K562 (cell line): Measurements from ENCODE around the gene ZC3H10. TPM values are rescaled to one million over a fixed set of nuclear protein-coding genes. Genes with fewer than 3 reads are reported as not detected.

Experiments
- ATAC-seq: fragments of 200-7000 bp; cut with Tn5 transposase; 3 replicates; pipeline ENCODE4 v1.9.1; 2020; ENCODE audit warnings: moderate library complexity
- BruUV-seq: library from RNA; stranded (reverse); fragments of 400-500 nt; replicated peaks from 2 replicates; lab custom pipeline; 2021; lab: Mats Ljungman, UMichigan
- CTCF ChIA-PET: fragments of 300-600 bp; formaldehyde crosslinking; extraction: SDS; loops from one replicate; lab custom pipeline; 2021; ENCODE audit warnings: low intra/inter-chr PET ratio; lab: Yijun Ruan, JAX
- POLR2A ChIA-PET: fragments of 300-600, 350-650 bp; sonication (Branson Sonifier 250); formaldehyde crosslinking; extraction: SDS; loops from one replicate; lab custom pipeline; 2021; ENCODE audit warnings: antibody characterized with exemption, inconsistent platforms; lab: Yijun Ruan, JAX
- DNase-seq, 4 experiments: peaks; one replicate each; pipeline versions ENCODE4 v3.0.0 to v3.0.0-alpha.2; 2011 to 2018; ENCODE audit warnings: low spot score in 3 of 4, mixed read lengths in 3 of 4; ENCODE audit errors: extremely low read depth in 1 of 4
- FAIRE-seq: peaks from 2 replicates; lab custom pipeline; 2011; peaks lifted over from hg19 to GRCh38; lab: Jason Lieb, UNC
- H2AFZ ChIP-seq: 2 replicates; pipeline ENCODE4 v1.6.0; 2011; ENCODE audit warnings: low read depth, low read length, control low read depth, inconsistent platforms
- H3K27ac ChIP-seq: fragments of 200-600 bp; 3 replicates; pipeline ENCODE4 v1.8.0; 2011; ENCODE audit warnings: low read depth, mild to moderate bottlenecking, control low read depth, inconsistent platforms, low read length, moderate library complexity, mixed read lengths; ENCODE audit errors: extremely low read depth
- H3K27me3 ChIP-seq, 2 experiments: fragments of 300-600 bp in 1 of 2; 2 replicates in 1 of 2; 3 replicates in 1 of 2; pipeline versions ENCODE4 v1.6.0 to v1.8.0; 2011; ENCODE audit warnings: inconsistent platforms in 2 of 2, low read length in 2 of 2, mild to moderate bottlenecking in 1 of 2, mixed read lengths in 1 of 2, moderate library complexity in 1 of 2; ENCODE audit not compliant: control insufficient read depth in 2 of 2, insufficient read depth in 2 of 2
- H3K36me3 ChIP-seq: fragments of 300-600 bp; 3 replicates; pipeline ENCODE4 v1.8.0; 2011; ENCODE audit warnings: mild to moderate bottlenecking, low read length, inconsistent platforms; ENCODE audit not compliant: control insufficient read depth, insufficient read depth
- H3K4me1 ChIP-seq, 2 experiments: fragments of 200-600 bp in 1 of 2; replicated peaks in 1 of 2; 2 replicates in 1 of 2; 3 replicates in 1 of 2; pipeline versions ENCODE4 v1.5.1 to v1.8.0; 2011; ENCODE audit warnings: inconsistent platforms in 2 of 2, low read length in 2 of 2, mild to moderate bottlenecking in 1 of 2, mixed read lengths in 1 of 2, moderate library complexity in 1 of 2; ENCODE audit not compliant: control insufficient read depth in 2 of 2, insufficient read depth in 2 of 2
- H3K4me2 ChIP-seq: 2 replicates; pipeline ENCODE4 v1.6.1; 2011; ENCODE audit warnings: low read length, control low read depth, inconsistent platforms, mixed read lengths; ENCODE audit not compliant: insufficient read depth
- H3K4me3 ChIP-seq: fragments of 200-600 bp; sonication (generic), shearing (Covaris generic); 2 replicates; pipeline ENCODE4 v1.5.1; 2016; ENCODE audit warnings: control low read depth, inconsistent platforms
- H3K79me2 ChIP-seq: fragments of 200-600 bp; 3 replicates; pipeline ENCODE4 v1.8.0; 2011; ENCODE audit warnings: low read length, inconsistent platforms; ENCODE audit not compliant: control insufficient read depth, insufficient read depth
- H3K9ac ChIP-seq, 2 experiments: 2 replicates each; pipeline versions ENCODE4 v1.6.0 to v1.6.1; 2011; ENCODE audit warnings: low read depth in 2 of 2, low read length in 2 of 2, control low read depth in 1 of 2, inconsistent platforms in 1 of 2, mild to moderate bottlenecking in 1 of 2, mixed read lengths in 1 of 2; ENCODE audit not compliant: insufficient read depth in 1 of 2
- H3K9me1 ChIP-seq: one replicate; pipeline ENCODE4 v1.6.0; 2011; ENCODE audit warnings: inconsistent platforms, mild to moderate bottlenecking, low read length, moderate library complexity; ENCODE audit not compliant: control insufficient read depth, insufficient read depth
- H3K9me3 ChIP-seq: replicated peaks from 2 replicates; pipeline ENCODE4 v1.5.1; 2011; ENCODE audit warnings: low read depth, low read length, inconsistent platforms; ENCODE audit not compliant: control insufficient read depth, insufficient read depth
- H4K20me1 ChIP-seq: replicated peaks from 2 replicates; pipeline ENCODE4 v1.6.1; 2011; ENCODE audit warnings: low read length, inconsistent platforms, mixed read lengths; ENCODE audit not compliant: control insufficient read depth, insufficient read depth
- ATF7 ChIP-seq: fragments of 450-650 bp; IDR thresholded peaks from 2 replicates; pipeline ENCODE4 v1.7.1; 2014; ENCODE audit warnings: mild to moderate bottlenecking, moderate library complexity
- DDX20 ChIP-seq: fragments of 450-650 bp; IDR thresholded peaks from 2 replicates; pipeline ENCODE4 v1.6.1; 2016; ENCODE audit warnings: missing genetic modification characterization, low read depth, mild to moderate bottlenecking, missing compliant biosample characterization, moderate library complexity
- HEY1 ChIP-seq: fragments of 250-450 bp; sonication (Bioruptor Pico); IDR thresholded peaks from 2 replicates; pipeline ENCODE4 v1.5.0; 2020; ENCODE audit warnings: mild to moderate bottlenecking, moderate library complexity, borderline replicate concordance
- HNRNPH1 ChIP-seq: fragments of 200-400 bp; formaldehyde crosslinking; optimal IDR thresholded peaks from 2 replicates; pipeline ENCODE3; 2017; ENCODE audit warnings: low read depth, mild to moderate bottlenecking, low read length, moderate library complexity
- MAX ChIP-seq: sonication (generic); formaldehyde crosslinking; IDR thresholded peaks from 2 replicates; pipeline ENCODE4 v1.9.0; 2022; ENCODE audit warnings: mild to moderate bottlenecking, missing genetic modification reagents
- RUNX1 ChIP-seq: sonication (generic); IDR thresholded peaks from 2 replicates; pipeline ENCODE4 v1.6.1; 2016; ENCODE audit warnings: antibody characterized with exemption, low read depth
- TEAD2 ChIP-seq: fragments of 450-650 bp; IDR thresholded peaks from 2 replicates; pipeline ENCODE4 v1.6.1; 2016; ENCODE audit warnings: missing genetic modification characterization, control low read depth, missing compliant biosample characterization
- ZFP30 ChIP-seq: fragments of 250-450 bp; sonication (Bioruptor Pico); IDR thresholded peaks from 2 replicates; pipeline ENCODE4 v1.8.0; 2022; ENCODE audit warnings: moderate library complexity, mild to moderate bottlenecking, inconsistent platforms, borderline replicate concordance
- ZNF263 ChIP-seq: sonication (generic); formaldehyde crosslinking; IDR thresholded peaks from 2 replicates; pipeline ENCODE4 v1.8.0; 2022; ENCODE audit warnings: mild to moderate bottlenecking, missing genetic modification reagents, borderline replicate concordance
- WGBS: fragments of 100-300 bp; shearing (Covaris generic); methylation state at CpG from one replicate; pipeline ENCODE4 v1.1.6; 2016; ENCODE audit warnings: low coverage, mixed read lengths; ENCODE audit not compliant: insufficient coverage; ENCODE audit errors: missing lambda C conversion rate; 5-methylcytosine and 5-hydroxymethylcytosine counted together
- in situ Hi-C: fragments of 300-500 bp; cut with MboI; formaldehyde crosslinking; loops from 4 replicates; pipeline ENCODE4 v1.15.0; 2018; ENCODE audit warnings: inconsistent platforms, mixed read lengths
- intact Hi-C: fragments of 100-400 bp; cut with micrococcal nuclease; formaldehyde crosslinking; loops from 2 replicates; pipeline ENCODE4 v1.14.2; 2022
- polyA plus RNA-seq, 8 experiments: library from polyadenylated mRNA; depleted of rRNA in 4 of 8; stranded (reverse) in 5 of 8; unstranded in 3 of 8; fragments of >200 nt; fragmentation: Nextera tagmentation in 2 of 8; fragmentation: Illumina TruSeq in 1 of 8; extraction: Ambion mirVana in 2 of 8; extraction: Trizol in 1 of 8; gene quantifications; 2 replicates each; pipeline versions ENCODE4 v1.2.1 to v1.2.3, GENCODE V29; 2011 to 2014; ENCODE audit warnings: inconsistent platforms in 1 of 8, missing spikeins in 1 of 8
- total RNA-seq, 7 experiments: library from RNA; depleted of rRNA in 6 of 7; stranded (reverse); fragments of >200 nt in 6 of 7; fragmentation: Illumina TruSeq in 2 of 7; extraction: Trizol in 2 of 7; gene quantifications; 2 replicates each; pipeline versions ENCODE4 v1.2.1 to v1.2.3, GENCODE V29; 2011 to 2021; ENCODE audit warnings: low replicate concordance in 1 of 7
- TF ChIP-seq, protein P1 (sequence below): fragments of 250-450 bp; sonication (Bioruptor Pico); IDR thresholded peaks from 2 replicates; pipeline ENCODE4 v1.4.0; 2020
- TF ChIP-seq, protein P2 (sequence below): sonication (generic); formaldehyde crosslinking; IDR thresholded peaks from 2 replicates; pipeline ENCODE4 v1.8.1; 2023; ENCODE audit warnings: mild to moderate bottlenecking, missing genetic modification reagents
- TF ChIP-seq, protein P3 (sequence below): sonication (generic); formaldehyde crosslinking; IDR thresholded peaks from 2 replicates; pipeline ENCODE4 v1.8.0; 2023; ENCODE audit warnings: mild to moderate bottlenecking, missing genetic modification reagents

ZC3H10 gene
- total and polyA plus RNA-seq, 9 of the 15 experiments (the other 6 are each of a cell fraction or from before 2014, with no cell fraction given) = 0.31 to 4.1 (median 1.6) TPM

- intact Hi-C loops (loop anchor here (2.0 kb wide), 1 partner anchor 23 kb away; the partner anchor contains the start of gene PA2G4), in situ Hi-C loops (no loop called here)
- POLR2A ChIA-PET = interaction anchor here (0.6 to 1.8 kb wide), 5 partner anchors 23 to 1215 kb away, joined by 3 to 10 read pairs (median 4); partner anchors contain the start of genes PA2G4 and ZC3H10
- H3K36me3 ChIP-seq = no peaks in the 10 kb centered on the region
- H2AFZ ChIP-seq = peak overlapping the region; percentile 28; the same call in 1 of the 2 replicates
- peak overlapping the region in 1 of 2 experiments; percentile 90; a peak in 1 of 4 replicates for H3K9ac ChIP-seq
- no peak for FAIRE-seq
- ATAC-seq = no peak
- 48% methylated on average over 6 of the region's 6 CpGs for WGBS
- no peaks in the 10 kb centered on the region; a peak in 1 of 5 replicates for H3K27me3 ChIP-seq
- H3K4me1 ChIP-seq = peaks cover 38 to 45% of the 10 kb centered on the region in 2 experiments
- H3K4me2 ChIP-seq = peak overlapping the region; percentile 15; the same call in 1 of the 2 replicates
- H4K20me1 ChIP-seq = no peaks in the 10 kb centered on the region
- BruUV-seq = no TSS peak
- peak in 1 of 4 experiments; percentile 2 for DNase-seq
- H3K27ac ChIP-seq = 0 out of 3 replicates have a peak overlapping the region, but pooled peaks have one; percentile 19
- H3K79me2 ChIP-seq = no peaks in the 10 kb centered on the region
- TF ChIP-seq HNRNPH1 = no peak
- no peak for TF ChIP-seq TEAD2
- no peak for TF ChIP-seq RUNX1
- no peak for TF ChIP-seq DDX20 (tag)
- TF ChIP-seq HEY1 = no peak
- TF ChIP-seq, protein P1, sequence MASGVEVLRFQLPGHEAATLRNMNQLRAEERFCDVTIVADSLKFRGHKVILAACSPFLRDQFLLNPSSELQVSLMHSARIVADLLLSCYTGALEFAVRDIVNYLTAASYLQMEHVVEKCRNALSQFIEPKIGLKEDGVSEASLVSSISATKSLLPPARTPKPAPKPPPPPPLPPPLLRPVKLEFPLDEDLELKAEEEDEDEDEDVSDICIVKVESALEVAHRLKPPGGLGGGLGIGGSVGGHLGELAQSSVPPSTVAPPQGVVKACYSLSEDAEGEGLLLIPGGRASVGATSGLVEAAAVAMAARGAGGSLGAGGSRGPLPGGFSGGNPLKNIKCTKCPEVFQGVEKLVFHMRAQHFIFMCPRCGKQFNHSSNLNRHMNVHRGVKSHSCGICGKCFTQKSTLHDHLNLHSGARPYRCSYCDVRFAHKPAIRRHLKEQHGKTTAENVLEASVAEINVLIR (CRISPR knock-in tag) = no peak
- TF ChIP-seq, protein P2, sequence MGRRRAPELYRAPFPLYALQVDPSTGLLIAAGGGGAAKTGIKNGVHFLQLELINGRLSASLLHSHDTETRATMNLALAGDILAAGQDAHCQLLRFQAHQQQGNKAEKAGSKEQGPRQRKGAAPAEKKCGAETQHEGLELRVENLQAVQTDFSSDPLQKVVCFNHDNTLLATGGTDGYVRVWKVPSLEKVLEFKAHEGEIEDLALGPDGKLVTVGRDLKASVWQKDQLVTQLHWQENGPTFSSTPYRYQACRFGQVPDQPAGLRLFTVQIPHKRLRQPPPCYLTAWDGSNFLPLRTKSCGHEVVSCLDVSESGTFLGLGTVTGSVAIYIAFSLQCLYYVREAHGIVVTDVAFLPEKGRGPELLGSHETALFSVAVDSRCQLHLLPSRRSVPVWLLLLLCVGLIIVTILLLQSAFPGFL (CRISPR knock-in tag) = no peak
- TF ChIP-seq ZFP30 (CRISPR knock-in tag) = no peak
- TF ChIP-seq ATF7 = no peak
- TF ChIP-seq, protein P3, sequence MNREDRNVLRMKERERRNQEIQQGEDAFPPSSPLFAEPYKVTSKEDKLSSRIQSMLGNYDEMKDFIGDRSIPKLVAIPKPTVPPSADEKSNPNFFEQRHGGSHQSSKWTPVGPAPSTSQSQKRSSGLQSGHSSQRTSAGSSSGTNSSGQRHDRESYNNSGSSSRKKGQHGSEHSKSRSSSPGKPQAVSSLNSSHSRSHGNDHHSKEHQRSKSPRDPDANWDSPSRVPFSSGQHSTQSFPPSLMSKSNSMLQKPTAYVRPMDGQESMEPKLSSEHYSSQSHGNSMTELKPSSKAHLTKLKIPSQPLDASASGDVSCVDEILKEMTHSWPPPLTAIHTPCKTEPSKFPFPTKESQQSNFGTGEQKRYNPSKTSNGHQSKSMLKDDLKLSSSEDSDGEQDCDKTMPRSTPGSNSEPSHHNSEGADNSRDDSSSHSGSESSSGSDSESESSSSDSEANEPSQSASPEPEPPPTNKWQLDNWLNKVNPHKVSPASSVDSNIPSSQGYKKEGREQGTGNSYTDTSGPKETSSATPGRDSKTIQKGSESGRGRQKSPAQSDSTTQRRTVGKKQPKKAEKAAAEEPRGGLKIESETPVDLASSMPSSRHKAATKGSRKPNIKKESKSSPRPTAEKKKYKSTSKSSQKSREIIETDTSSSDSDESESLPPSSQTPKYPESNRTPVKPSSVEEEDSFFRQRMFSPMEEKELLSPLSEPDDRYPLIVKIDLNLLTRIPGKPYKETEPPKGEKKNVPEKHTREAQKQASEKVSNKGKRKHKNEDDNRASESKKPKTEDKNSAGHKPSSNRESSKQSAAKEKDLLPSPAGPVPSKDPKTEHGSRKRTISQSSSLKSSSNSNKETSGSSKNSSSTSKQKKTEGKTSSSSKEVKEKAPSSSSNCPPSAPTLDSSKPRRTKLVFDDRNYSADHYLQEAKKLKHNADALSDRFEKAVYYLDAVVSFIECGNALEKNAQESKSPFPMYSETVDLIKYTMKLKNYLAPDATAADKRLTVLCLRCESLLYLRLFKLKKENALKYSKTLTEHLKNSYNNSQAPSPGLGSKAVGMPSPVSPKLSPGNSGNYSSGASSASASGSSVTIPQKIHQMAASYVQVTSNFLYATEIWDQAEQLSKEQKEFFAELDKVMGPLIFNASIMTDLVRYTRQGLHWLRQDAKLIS (CRISPR knock-in tag) = no peak
- 0 out of 2 replicates have a peak, but pooled peaks have one; percentile 10 for TF ChIP-seq MAX (CRISPR knock-in tag)
- TF ChIP-seq ZNF263 (CRISPR knock-in tag) = 0 out of 2 replicates have a peak, but pooled peaks have one; percentile 47
- TF ChIP-seq, all 486 proteins: peak for 2
- Histone ChIP-seq H3K9me3 (no peaks in the 10 kb centered on the region), H3K9me1 (no peaks in the 10 kb centered on the region), H3K4me3 (no peak overlapping the region)
- CTCF ChIA-PET = no interaction called here
These were observed 36.4 kb upstream of the ZC3H10 start for GRCh38 chr12:56081393-56082347.
